ENCODE data around the gene STX18.
A peak's percentile ranks its signal among the peaks of the same experiment; 100 is the strongest.

The STX18 gene

GRCh38 chr4:4398430-4398829 lies 143.4 kb downstream of the STX18 start:
- no peak for DNase-seq (ENCODE audit: low spot score)

- DNase-seq (ENCODE audit: low spot score): no peak
Measured at GRCh38 chr4:4397441-4397819, 144.4 kb downstream of the STX18 start.

GRCh38 chr4:4396628-4397440 lies 145.0 kb downstream of the STX18 start:
- DNase-seq (ENCODE audit: low spot score): no peak

GRCh38 chr4:4395849-4396627 lies 145.8 kb downstream of the STX18 start:
- DNase-seq (ENCODE audit: low spot score): no peak

- no peak for DNase-seq (ENCODE audit: low spot score)
Measured at GRCh38 chr4:4395371-4395770, 146.5 kb downstream of the STX18 start.

GRCh38 chr4:4394644-4395043 lies 147.2 kb downstream of the STX18 start:
- DNase-seq (ENCODE audit: low spot score): no peak

- DNase-seq (ENCODE audit: low spot score): no peak
Measured at GRCh38 chr4:4392501-4393183, 149.2 kb downstream of the STX18 start.

- no peak for DNase-seq (ENCODE audit: low spot score)
Measured at GRCh38 chr4:4391866-4392265, 150.0 kb downstream of the STX18 start.

GRCh38 chr4:4390515-4391240 lies 151.2 kb downstream of the STX18 start:
- DNase-seq (ENCODE audit: low spot score): peak; percentile 53

- peak; percentile 52 for DNase-seq (ENCODE audit: low spot score)
Measured at GRCh38 chr4:4390046-4390445, 151.8 kb downstream of the STX18 start.

GRCh38 chr4:4388836-4389575 lies 152.8 kb downstream of the STX18 start:
- no peak for DNase-seq (ENCODE audit: low spot score)

GRCh38 chr4:4388311-4388790 lies 153.5 kb downstream of the STX18 start:
- DNase-seq (ENCODE audit: low spot score): no peak

GRCh38 chr4:4387531-4388310 lies 154.1 kb downstream of the STX18 start:
- DNase-seq (ENCODE audit: low spot score): no peak

GRCh38 chr4:4386736-4387392 lies 155.0 kb downstream of the STX18 start, which contains the start of gene NSG1:
Gene NSG1 (plus strand): TSS chr4:4387102. CDS start chr4:4387630, 528 bp downstream.
- no peak for DNase-seq (ENCODE audit: low spot score)

GRCh38 chr4:4386296-4386735 lies 155.5 kb downstream of the STX18 start:
- no peak for DNase-seq (ENCODE audit: low spot score)

GRCh38 chr4:4385729-4386295 lies 156.0 kb downstream of the STX18 start:
- no peak for DNase-seq (ENCODE audit: low spot score)

- no peak for DNase-seq (ENCODE audit: low spot score)
Measured at GRCh38 chr4:4384837-4385236, 157.0 kb downstream of the STX18 start.

GRCh38 chr4:4383085-4383484 lies 158.8 kb downstream of the STX18 start:
- no peak for DNase-seq (ENCODE audit: low spot score)

- no peak for DNase-seq (ENCODE audit: low spot score)
Measured at GRCh38 chr4:4379540-4380087, 162.2 kb downstream of the STX18 start.
